Endothelial cell (in vitro differentiated cells): ENCODE measurements around the gene TTC34. TPM values are rescaled to one million over a fixed set of nuclear protein-coding genes. Genes with fewer than 3 reads are reported as not detected.

Source experiments
- DNase-seq: peaks from one replicate; pipeline ENCODE4 v3.0.0; 2021; ENCODE audit warnings: low spot score
- H3K27ac Mint-ChIP-seq: one replicate; pipeline ENCODE4 v1.8.0; 2021; ENCODE audit warnings: mixed read lengths, inconsistent platforms; ENCODE audit not compliant: unreplicated experiment
- H3K27me3 Mint-ChIP-seq: one replicate; pipeline ENCODE4 v1.8.0; 2021; ENCODE audit warnings: mild to moderate bottlenecking, moderate library complexity, mixed read lengths, inconsistent platforms; ENCODE audit not compliant: unreplicated experiment
- H3K36me3 Mint-ChIP-seq: one replicate; pipeline ENCODE4 v1.8.0; 2021; ENCODE audit warnings: mild to moderate bottlenecking, low read depth, mixed read lengths, inconsistent platforms; ENCODE audit not compliant: unreplicated experiment
- H3K4me1 Mint-ChIP-seq: one replicate; pipeline ENCODE4 v1.8.0; 2021; ENCODE audit warnings: mild to moderate bottlenecking, mixed read lengths, inconsistent platforms; ENCODE audit not compliant: unreplicated experiment
- H3K4me3 Mint-ChIP-seq: one replicate; pipeline ENCODE4 v1.8.0; 2021; ENCODE audit warnings: mild to moderate bottlenecking, mixed read lengths, inconsistent platforms; ENCODE audit not compliant: unreplicated experiment
- H3K9me3 Mint-ChIP-seq: one replicate; pipeline ENCODE4 v1.8.0; 2021; ENCODE audit warnings: mixed read lengths, inconsistent platforms; ENCODE audit not compliant: unreplicated experiment
- CTCF ChIP-seq: fragments of 200-600 bp; sonication (generic); IDR thresholded peaks from one replicate; pipeline ENCODE4 v1.5.0; 2021; ENCODE audit warnings: antibody characterized with exemption; ENCODE audit not compliant: unreplicated experiment
- total RNA-seq: library from RNA; stranded (reverse); fragmentation: NEBNext Ultra II Directional; extraction: Animal tissue kit (Norgen Biotek cat#: 25700); gene quantifications from one replicate; pipeline ENCODE4 v1.2.1, GENCODE V29; 2021; ENCODE audit not compliant: unreplicated experiment

TTC34 gene
- total RNA-seq, 1 donor from 2014 or later, result 0.82 TPM

GRCh38 chr1:2639607-2640521, 161.6 kb downstream of the TTC34 start:
- Mint-ChIP-seq H3K27me3 (peaks cover 7% of the 10 kb centered on the region), H3K9me3 (peaks cover 11% of the 10 kb centered on the region), H3K27ac (no peak overlapping the region), H3K4me3 (no peak overlapping the region), H3K36me3 (peaks cover 5% of the 10 kb centered on the region), H3K4me1 (no peaks in the 10 kb centered on the region)
- DNase-seq, result no peak
- TF ChIP-seq CTCF, result no peak

DNA sequence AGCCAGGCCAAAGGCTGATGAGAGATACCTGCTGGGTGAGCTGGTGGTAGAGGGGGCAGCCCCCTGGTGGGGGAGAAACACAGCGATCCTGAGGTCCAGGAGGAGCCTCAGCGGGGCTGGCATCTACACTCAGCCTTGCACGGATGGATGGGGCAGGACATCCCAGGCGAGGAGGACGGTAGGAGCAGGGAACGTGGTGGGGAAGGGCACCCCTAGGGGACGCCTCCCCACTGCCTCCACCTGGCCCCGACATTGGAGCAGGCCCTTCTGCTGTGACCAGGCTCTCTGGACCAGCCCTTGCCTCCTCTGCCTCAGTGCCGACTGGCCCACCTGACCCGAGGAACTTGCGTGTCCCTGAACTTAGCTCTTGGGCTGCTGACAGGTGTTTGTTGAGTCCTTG, 162.3 kb downstream of the TTC34 start:
- no peaks in the 10 kb centered on the region for H3K4me1 Mint-ChIP-seq
- no peak overlapping the region for H3K4me3 Mint-ChIP-seq
- H3K27ac Mint-ChIP-seq, result no peak overlapping the region
- H3K27me3 Mint-ChIP-seq, result peaks cover 7% of the 10 kb centered on the region
- H3K36me3 Mint-ChIP-seq, result peaks cover 5% of the 10 kb centered on the region
- DNase-seq, result no peak
- H3K9me3 Mint-ChIP-seq, result peaks cover 11% of the 10 kb centered on the region
- no peak for TF ChIP-seq CTCF

DNA sequence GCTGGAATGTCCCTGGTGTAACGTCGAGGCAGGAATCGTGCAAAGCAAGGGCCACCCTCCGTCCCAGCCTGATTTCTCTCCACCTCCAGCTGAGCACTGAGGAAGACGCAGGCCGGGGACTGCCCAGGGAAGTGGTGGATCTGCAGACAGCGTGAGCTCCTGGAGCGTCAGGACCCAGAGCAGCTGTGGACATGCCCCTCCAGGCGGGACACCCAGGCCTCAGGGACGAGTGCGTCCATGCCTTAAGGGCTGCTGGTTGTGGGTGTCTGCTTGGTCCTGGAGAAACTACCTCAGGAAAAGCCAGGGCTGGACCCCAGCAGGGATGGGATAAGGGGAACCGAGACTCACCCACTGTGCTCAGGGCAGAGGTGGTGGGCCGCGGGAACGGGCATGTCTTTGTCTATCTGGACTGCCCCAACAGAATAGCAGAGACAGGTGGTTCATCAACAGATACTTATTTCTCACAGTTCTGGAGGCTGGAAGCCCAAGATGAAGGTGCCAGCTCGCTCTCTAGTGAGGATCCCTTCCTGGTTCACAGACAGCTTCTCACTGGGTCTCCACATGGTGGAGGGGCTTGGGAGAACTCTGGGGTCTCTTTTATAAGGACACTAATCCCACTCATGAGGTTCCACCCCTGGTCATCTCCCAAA, 162.9 kb downstream of the TTC34 start:
- H3K36me3 Mint-ChIP-seq, result peaks cover 5% of the 10 kb centered on the region
- H3K4me1 Mint-ChIP-seq, result no peaks in the 10 kb centered on the region
- no peak for TF ChIP-seq CTCF
- H3K4me3 Mint-ChIP-seq, result no peak overlapping the region
- peaks cover 11% of the 10 kb centered on the region for H3K9me3 Mint-ChIP-seq
- DNase-seq, result no peak
- H3K27me3 Mint-ChIP-seq, result peaks cover 6% of the 10 kb centered on the region
- H3K27ac Mint-ChIP-seq, result no peak overlapping the region

GRCh38 chr1:2637442-2638145, 163.9 kb downstream of the TTC34 start:
- peaks cover 5% of the 10 kb centered on the region for H3K36me3 Mint-ChIP-seq
- no peak overlapping the region for H3K4me3 Mint-ChIP-seq
- no peak overlapping the region for H3K27ac Mint-ChIP-seq
- TF ChIP-seq CTCF, result no peak
- H3K9me3 Mint-ChIP-seq, result peaks cover 11% of the 10 kb centered on the region
- no peak for DNase-seq
- H3K4me1 Mint-ChIP-seq, result no peaks in the 10 kb centered on the region
- peaks cover 5% of the 10 kb centered on the region for H3K27me3 Mint-ChIP-seq
